K562 (cell line): Measurements from ENCODE around the gene SCRN2. TPM values are rescaled to one million over a fixed set of nuclear protein-coding genes. Genes with fewer than 3 reads are reported as not detected.

Source experiments
- AFF4 ChIP-seq: sonication (generic); formaldehyde crosslinking; IDR thresholded peaks from 2 replicates; pipeline ENCODE4 v1.8.0; 2023; ENCODE audit warnings: mild to moderate bottlenecking, missing genetic modification reagents
- ELF2 ChIP-seq: fragments of 250-450 bp; sonication (Bioruptor Pico); IDR thresholded peaks from 2 replicates; pipeline ENCODE4 v1.5.0; 2021; ENCODE audit warnings: mild to moderate bottlenecking
- ESRRB ChIP-seq: fragments of 250-450 bp; sonication (Bioruptor Pico); IDR thresholded peaks from 2 replicates; pipeline ENCODE4 v1.5.0; 2020; ENCODE audit warnings: mild to moderate bottlenecking, moderate library complexity, borderline replicate concordance
- HINFP ChIP-seq: fragments of 450-650 bp; conservative IDR thresholded peaks from 2 replicates; pipeline ENCODE4 v1.6.1; 2016; ENCODE audit warnings: missing genetic modification characterization, low read depth, mild to moderate bottlenecking, control low read depth, missing compliant biosample characterization
- HNRNPH1 ChIP-seq: fragments of 200-400 bp; formaldehyde crosslinking; optimal IDR thresholded peaks from 2 replicates; pipeline ENCODE3; 2017; ENCODE audit warnings: low read depth, mild to moderate bottlenecking, low read length, moderate library complexity
- NR0B1 ChIP-seq: fragments of 450-650 bp; IDR thresholded peaks from one replicate; pipeline ENCODE4 v1.6.1; 2018; ENCODE audit warnings: mild to moderate bottlenecking, moderate library complexity; ENCODE audit not compliant: partially characterized antibody
- RB1 ChIP-seq: fragments of 450-650 bp; IDR thresholded peaks from 2 replicates; pipeline ENCODE4 v1.6.1; 2017; ENCODE audit warnings: low read depth, mild to moderate bottlenecking
- SRF ChIP-seq, 2 experiments: fragments of 250-450, 450-650 bp in 1 of 2; sonication (Bioruptor Pico) in 1 of 2; sonication (generic) in 1 of 2; formaldehyde crosslinking; IDR thresholded peaks; 2 replicates each; pipeline versions ENCODE4 v1.5.0 to v1.5.1; 2020 to 2022; ENCODE audit warnings: mild to moderate bottlenecking in 1 of 2, missing genetic modification reagents in 1 of 2
- SRSF3 ChIP-seq: fragments of 200-400 bp; formaldehyde crosslinking; IDR thresholded peaks from 2 replicates; pipeline ENCODE4 v1.6.1; 2016; ENCODE audit warnings: mild to moderate bottlenecking, low read length, moderate library complexity; ENCODE audit not compliant: insufficient read depth
- TAF1 ChIP-seq: IDR thresholded peaks from 2 replicates; pipeline ENCODE4 v1.6.1; 2011; ENCODE audit warnings: mild to moderate bottlenecking, low read length, moderate library complexity; ENCODE audit not compliant: insufficient read depth, control insufficient read depth, severe bottlenecking; ENCODE audit errors: extremely low read depth
- TAL1 ChIP-seq: fragments of 450-650 bp; IDR thresholded peaks from 2 replicates; pipeline ENCODE4 v1.6.1; 2016; ENCODE audit warnings: mild to moderate bottlenecking
- U2AF1 ChIP-seq: fragments of 200-400 bp; formaldehyde crosslinking; optimal IDR thresholded peaks from 2 replicates; pipeline ENCODE3; 2017; ENCODE audit warnings: mild to moderate bottlenecking, low read depth, low read length, moderate library complexity
- ZEB2 ChIP-seq: fragments of 450-650 bp; IDR thresholded peaks from 2 replicates; pipeline ENCODE4 v1.6.1; 2016
- ZFP91 ChIP-seq: sonication (generic); formaldehyde crosslinking; IDR thresholded peaks from 2 replicates; pipeline ENCODE4 v1.8.0; 2022; ENCODE audit warnings: mild to moderate bottlenecking, missing genetic modification reagents
- ZNF140 ChIP-seq: fragments of 250-450 bp; sonication (Bioruptor Pico); IDR thresholded peaks from 2 replicates; pipeline ENCODE4 v1.8.0; 2021; ENCODE audit warnings: moderate library complexity, mild to moderate bottlenecking, inconsistent platforms
- ZNF274 ChIP-seq: IDR thresholded peaks from 2 replicates; pipeline ENCODE4 v1.6.1; 2011; ENCODE audit warnings: low read depth, mild to moderate bottlenecking, low read length, moderate library complexity, borderline replicate concordance
- ZNF644 ChIP-seq: fragments of 200-800 bp; sonication (Bioruptor generic); IDR thresholded peaks from 2 replicates; pipeline ENCODE4 v1.6.1; 2016; ENCODE audit warnings: low read depth, missing genetic modification characterization, missing compliant biosample characterization
- polyA plus RNA-seq, 8 experiments: library from polyadenylated mRNA; depleted of rRNA in 4 of 8; stranded (reverse) in 5 of 8; unstranded in 3 of 8; fragments of >200 nt; fragmentation: Nextera tagmentation in 2 of 8; fragmentation: Illumina TruSeq in 1 of 8; extraction: Ambion mirVana in 2 of 8; extraction: Trizol in 1 of 8; gene quantifications; 2 replicates each; pipeline versions ENCODE4 v1.2.1 to v1.2.3, GENCODE V29; 2011 to 2014; ENCODE audit warnings: inconsistent platforms in 1 of 8, missing spikeins in 1 of 8
- total RNA-seq, 7 experiments: library from RNA; depleted of rRNA in 6 of 7; stranded (reverse); fragments of >200 nt in 6 of 7; fragmentation: Illumina TruSeq in 2 of 7; extraction: Trizol in 2 of 7; gene quantifications; 2 replicates each; pipeline versions ENCODE4 v1.2.1 to v1.2.3, GENCODE V29; 2011 to 2021; ENCODE audit warnings: low replicate concordance in 1 of 7

The SCRN2 gene
- total and polyA plus RNA-seq, 9 of the 15 experiments (the other 6 are each of a cell fraction or from before 2014, with no cell fraction given) = 0.25 to 32.9 (median 13.6) TPM

GRCh38 chr17:47889734-47890529 is 48.9 kb upstream of the SCRN2 start (continued):
- peak in 1 of 2 experiments; percentile 85; a peak in 1 of 4 replicates for TF ChIP-seq SRF (CRISPR knock-in tag; IDR thresholded peaks at IDR 0.05)
- TF ChIP-seq ESRRB (CRISPR knock-in tag) = no peak
- TF ChIP-seq ZNF140 (CRISPR knock-in tag) = no peak
- no peak for TF ChIP-seq ZEB2
- TF ChIP-seq SRSF3 = no peak
- TF ChIP-seq ZNF274 = no peak
- no peak for TF ChIP-seq ZNF644 (tag)
- TF ChIP-seq ELF2 (CRISPR knock-in tag) = no peak
- TF ChIP-seq AFF4 (CRISPR knock-in tag) = no peak
- TF ChIP-seq NR0B1 = no peak
- no peak for TF ChIP-seq ZFP91 (CRISPR knock-in tag)
- no peak for TF ChIP-seq TAF1
- no peak for TF ChIP-seq U2AF1
- peak; percentile 83 for TF ChIP-seq RB1
- TF ChIP-seq HNRNPH1 = no peak
- TF ChIP-seq TAL1 = no peak
- no peak for TF ChIP-seq HINFP (tag)
